IMR-90 (cell line): ENCODE measurements around the gene RGS17. TPM values are rescaled to one million over a fixed set of nuclear protein-coding genes. Genes with fewer than 3 reads are reported as not detected.

Source experiments
- ATAC-seq: fragments of 200-7000 bp; cut with Tn5 transposase; 2 replicates; pipeline ENCODE4 v1.9.1; 2020; ENCODE audit warnings: low read depth, mild to moderate bottlenecking, moderate library complexity
- BruUV-seq: library from RNA; stranded (reverse); fragments of 400-500 nt; replicated peaks from 2 replicates; lab custom pipeline; 2021; lab: Mats Ljungman, UMichigan
- CTCF ChIA-PET: fragments of 300-600 bp; formaldehyde crosslinking; extraction: SDS; loops from one replicate; lab custom pipeline; 2021; ENCODE audit warnings: antibody characterized with exemption; lab: Yijun Ruan, JAX
- POLR2A ChIA-PET: fragments of 300-600 bp; sonication (Branson Sonifier 250); formaldehyde crosslinking; loops from one replicate; lab custom pipeline; 2022; ENCODE audit warnings: antibody characterized with exemption; ENCODE audit not compliant: unreplicated experiment; lab: Charles Lee
- DNase-seq: peaks from one replicate; pipeline ENCODE4 v3.0.0; 2013
- H2AFZ ChIP-seq: replicated peaks from 2 replicates; pipeline ENCODE3; 2013; ENCODE audit warnings: low read length, mild to moderate bottlenecking; ENCODE audit not compliant: poor library complexity
- H2AK5ac ChIP-seq: 2 replicates; pipeline ENCODE4 v1.6.1; 2013; ENCODE audit warnings: low read depth, low read length, inconsistent platforms
- H2AK9ac ChIP-seq: replicated peaks from 2 replicates; pipeline ENCODE3; 2013; ENCODE audit warnings: mild to moderate bottlenecking, low read depth, low read length, moderate library complexity; ENCODE audit not compliant: poor library complexity
- H2BK120ac ChIP-seq: 2 replicates; pipeline ENCODE4 v1.6.1; 2013; ENCODE audit warnings: low read depth, low read length, inconsistent platforms
- H2BK15ac ChIP-seq: 3 replicates; pipeline ENCODE4 v1.6.1; 2013; ENCODE audit warnings: low read depth, low read length, inconsistent platforms
- H2BK20ac ChIP-seq: 2 replicates; pipeline ENCODE4 v1.6.1; 2013; ENCODE audit warnings: low read depth, mild to moderate bottlenecking, inconsistent platforms, low read length, moderate library complexity
- H2BK5ac ChIP-seq: 2 replicates; pipeline ENCODE4 v1.6.1; 2013; ENCODE audit warnings: mild to moderate bottlenecking, low read depth, low read length, inconsistent platforms; ENCODE audit not compliant: poor library complexity, severe bottlenecking
- H3K14ac ChIP-seq: replicated peaks from 2 replicates; pipeline ENCODE4 v1.6.1; 2013; ENCODE audit warnings: low read depth, low read length, inconsistent platforms
- H3K18ac ChIP-seq: 2 replicates; pipeline ENCODE4 v1.6.1; 2013; ENCODE audit warnings: low read depth, low read length, control low read depth
- H3K23ac ChIP-seq: 2 replicates; pipeline ENCODE4 v1.6.1; 2013; ENCODE audit warnings: low read depth, low read length, inconsistent platforms
- H3K27ac ChIP-seq: 2 replicates; pipeline ENCODE4 v1.5.1; 2013; ENCODE audit warnings: mild to moderate bottlenecking, control low read depth, low read length; ENCODE audit not compliant: insufficient read depth
- H3K27me3 ChIP-seq: 2 replicates; pipeline ENCODE4 v1.6.1; 2013; ENCODE audit warnings: low read length; ENCODE audit not compliant: control insufficient read depth, insufficient read depth
- H3K36me3 ChIP-seq: 2 replicates; pipeline ENCODE4 v1.6.1; 2013; ENCODE audit warnings: low read length, mixed read lengths; ENCODE audit not compliant: control insufficient read depth, insufficient read depth
- H3K4ac ChIP-seq: 2 replicates; pipeline ENCODE4 v1.6.1; 2013; ENCODE audit warnings: low read depth, low read length, inconsistent platforms
- H3K4me1 ChIP-seq: 2 replicates; pipeline ENCODE4 v1.6.1; 2013; ENCODE audit warnings: low read length, mixed read lengths; ENCODE audit not compliant: control insufficient read depth, insufficient read depth
- H3K4me2 ChIP-seq: 2 replicates; pipeline ENCODE4 v1.6.1; 2013; ENCODE audit warnings: low read depth, mild to moderate bottlenecking, control low read depth, low read length, moderate library complexity
- H3K4me3 ChIP-seq: 2 replicates; pipeline ENCODE4 v1.5.1; 2013; ENCODE audit warnings: low read depth, mild to moderate bottlenecking, control low read depth, low read length, moderate library complexity; ENCODE audit not compliant: insufficient read depth
- H3K56ac ChIP-seq: 2 replicates; pipeline ENCODE4 v1.6.1; 2013; ENCODE audit warnings: low read length, inconsistent platforms; ENCODE audit not compliant: insufficient read depth; ENCODE audit errors: extremely low read depth
- H3K79me1 ChIP-seq, 2 experiments: 2 replicates each; pipeline ENCODE4 v1.6.1; 2013; ENCODE audit warnings: low read length in 2 of 2, inconsistent platforms in 1 of 2, low read depth in 1 of 2
- H3K9ac ChIP-seq: 2 replicates; pipeline ENCODE4 v1.6.1; 2013; ENCODE audit warnings: low read depth, low read length, control low read depth
- H3K9me1 ChIP-seq: 2 replicates; pipeline ENCODE4 v1.6.1; 2013; ENCODE audit warnings: low read length, inconsistent platforms; ENCODE audit not compliant: insufficient read depth
- H3K9me3 ChIP-seq: 2 replicates; pipeline ENCODE4 v1.6.1; 2013; ENCODE audit warnings: low read length; ENCODE audit not compliant: control insufficient read depth, insufficient read depth
- H4K20me1 ChIP-seq: 2 replicates; pipeline ENCODE4 v1.6.1; 2013; ENCODE audit warnings: low read length, inconsistent platforms; ENCODE audit not compliant: insufficient read depth
- H4K5ac ChIP-seq: 2 replicates; pipeline ENCODE4 v1.6.1; 2013; ENCODE audit warnings: mild to moderate bottlenecking, low read depth, low read length, control low read depth
- H4K8ac ChIP-seq, 2 experiments: 2 replicates each; pipeline ENCODE4 v1.6.1; 2013; ENCODE audit warnings: low read depth in 2 of 2, low read length in 2 of 2, control low read depth in 1 of 2, inconsistent platforms in 1 of 2
- H4K91ac ChIP-seq: 2 replicates; pipeline ENCODE4 v1.6.1; 2013; ENCODE audit warnings: low read depth, low read length, inconsistent platforms; ENCODE audit not compliant: insufficient read depth
- BHLHE40 ChIP-seq: fragments of 150-350 bp; IDR thresholded peaks from 2 replicates; pipeline ENCODE4 v1.6.1; 2016; ENCODE audit warnings: mild to moderate bottlenecking, low read depth, low read length
- CEBPB ChIP-seq: IDR thresholded peaks from 2 replicates; pipeline ENCODE4 v1.6.1; 2012; ENCODE audit warnings: low read depth, low read length, improper control_type of control experiment
- CHD1 ChIP-seq: IDR thresholded peaks from 2 replicates; pipeline ENCODE4 v1.6.1; 2012; ENCODE audit warnings: low read depth, low read length, improper control_type of control experiment
- CTCF ChIP-seq: conservative IDR thresholded peaks from 2 replicates; pipeline ENCODE4 v1.5.1; 2012; ENCODE audit warnings: mild to moderate bottlenecking, low read depth, low read length, improper control_type of control experiment
- ELK1 ChIP-seq: fragments of 150-350 bp; IDR thresholded peaks from 2 replicates; pipeline ENCODE4 v1.6.1; 2016; ENCODE audit warnings: low read depth, mild to moderate bottlenecking, low read length, moderate library complexity, borderline replicate concordance
- FOS ChIP-seq: fragments of 150-350 bp; IDR thresholded peaks from 2 replicates; pipeline ENCODE4 v1.6.1; 2016; ENCODE audit warnings: low read depth, low read length
- MAFK ChIP-seq: IDR thresholded peaks from 2 replicates; pipeline ENCODE4 v1.6.1; 2012; ENCODE audit warnings: low read depth, low read length, improper control_type of control experiment
- MAZ ChIP-seq: IDR thresholded peaks from 2 replicates; pipeline ENCODE4 v1.6.1; 2012; ENCODE audit warnings: low read depth, mild to moderate bottlenecking, low read length, improper control_type of control experiment, moderate library complexity, borderline replicate concordance
- MXI1 ChIP-seq: IDR thresholded peaks from 2 replicates; pipeline ENCODE4 v1.6.1; 2012; ENCODE audit warnings: low read depth, mild to moderate bottlenecking, low read length, moderate library complexity, borderline replicate concordance
- NFE2L2 ChIP-seq: fragments of 150-350 bp; IDR thresholded peaks from 2 replicates; pipeline ENCODE4 v1.6.1; 2016; ENCODE audit warnings: low read depth, mild to moderate bottlenecking, low read length
- POLR2A ChIP-seq: IDR thresholded peaks from 2 replicates; pipeline ENCODE4 v1.6.1; 2012; ENCODE audit warnings: mild to moderate bottlenecking, low read depth, low read length
- RAD21 ChIP-seq: IDR thresholded peaks from 2 replicates; pipeline ENCODE4 v1.6.1; 2012; ENCODE audit warnings: low read length, improper control_type of control experiment
- RCOR1 ChIP-seq: IDR thresholded peaks from 2 replicates; pipeline ENCODE4 v1.6.1; 2012; ENCODE audit warnings: mild to moderate bottlenecking, low read length, improper control_type of control experiment; ENCODE audit not compliant: insufficient replicate concordance
- RFX5 ChIP-seq: IDR thresholded peaks from 2 replicates; pipeline ENCODE4 v1.8.0; 2012; ENCODE audit warnings: low read depth, mild to moderate bottlenecking, low read length, moderate library complexity
- SMC3 ChIP-seq: fragments of 150-350 bp; IDR thresholded peaks from 2 replicates; pipeline ENCODE4 v1.6.1; 2016; ENCODE audit warnings: low read depth, mild to moderate bottlenecking, antibody characterized with exemption, low read length, moderate library complexity
- USF2 ChIP-seq: fragments of 150-350 bp; IDR thresholded peaks from 2 replicates; pipeline ENCODE4 v1.6.1; 2017; ENCODE audit warnings: mild to moderate bottlenecking, antibody characterized with exemption, low read length, low read depth
- WGBS, 2 experiments: methylation state at CpG; one replicate each; pipeline versions ENCODE4 v1.1.5 to v1.1.7; 2013; ENCODE audit warnings: missing lambda C conversion rate in 2 of 2; ENCODE audit not compliant: insufficient read length in 1 of 2; ENCODE audit errors: extremely low coverage in 2 of 2; 5-methylcytosine and 5-hydroxymethylcytosine counted together
- dilution Hi-C: fragments of 300-500 bp; cut with HindIII; formaldehyde crosslinking; loops from one replicate; pipeline ENCODE4 v1.14.3; 2018; ENCODE audit warnings: low sequenced_read_pairs; ENCODE audit not compliant: unreplicated experiment
- in situ Hi-C: fragments of 300-500 bp; cut with MboI; formaldehyde crosslinking; loops from 3 replicates; pipeline ENCODE4 v1.14.3; 2019; ENCODE audit warnings: low sequenced_read_pairs, inconsistent platforms, mixed read lengths
- intact Hi-C: fragments of 100-400 bp; cut with micrococcal nuclease; formaldehyde crosslinking; loops from 2 replicates; pipeline ENCODE4 v1.10.0; 2022
- polyA plus RNA-seq, 3 experiments: library from polyadenylated mRNA; depleted of rRNA; stranded (reverse); fragments of >200 nt; gene quantifications; 2 replicates each; pipeline ENCODE4 v1.2.3, GENCODE V29; 2012; ENCODE audit warnings: low replicate concordance in 1 of 3
- total RNA-seq: library from RNA; depleted of rRNA; stranded (reverse); fragments of >200 nt; gene quantifications from 2 replicates; pipeline ENCODE4 v1.2.3, GENCODE V29; 2012

The RGS17 gene
- total and polyA plus RNA-seq, 2 of the 4 experiments (the other 2 are of a cell fraction), result 0.75 to 1.4 TPM

GRCh38 chr6:153056308-153056707 is 74.8 kb downstream of the RGS17 start:
- no peak for TF ChIP-seq NFE2L2
- no peak for TF ChIP-seq RAD21
- no peak for TF ChIP-seq ELK1
- TF ChIP-seq SMC3, result no peak
- TF ChIP-seq CTCF, result no peak
- no peak for TF ChIP-seq MAFK
- no peak for TF ChIP-seq USF2
- no peak for TF ChIP-seq BHLHE40
- no peak for TF ChIP-seq FOS
- no peak for TF ChIP-seq MXI1
- no peak for TF ChIP-seq MAZ
- TF ChIP-seq RCOR1, result no peak
- no peak for TF ChIP-seq CHD1
- no peak for TF ChIP-seq POLR2A
- TF ChIP-seq RFX5, result no peak
- no peak for TF ChIP-seq CEBPB
- no peak overlapping the region for H2BK5ac ChIP-seq
- no peaks in the 10 kb centered on the region for H3K27me3 ChIP-seq
- H2BK20ac ChIP-seq, result no peak overlapping the region
- H3K14ac ChIP-seq, result no peak overlapping the region
- intact Hi-C loops (no loop called here), in situ Hi-C loops (no loop called here), dilution Hi-C loops (no loop called here)
- H3K4me3 ChIP-seq, result no peak overlapping the region
- ATAC-seq (no peak), DNase-seq (no peak)
- ChIA-PET CTCF (no interaction called here), POLR2A (no interaction called here)
- H3K4ac ChIP-seq, result no peak overlapping the region
- H3K4me2 ChIP-seq, result no peak overlapping the region
- H3K9me1 ChIP-seq, result no peaks in the 10 kb centered on the region; the same call in 1 of the 2 replicates
- no peak overlapping the region for H2AK9ac ChIP-seq
- WGBS, 2 experiments, result no CpG with 5 or more reads among the region's 2 CpGs
- H4K20me1 ChIP-seq, result no peaks in the 10 kb centered on the region
- no TSS peak for BruUV-seq
- no peak overlapping the region for H3K23ac ChIP-seq
- H3K56ac ChIP-seq, result no peak overlapping the region
- no peak overlapping the region for H4K91ac ChIP-seq
- no peak overlapping the region for H2AK5ac ChIP-seq
- no peak overlapping the region for H4K5ac ChIP-seq
- H3K9ac ChIP-seq, result no peak overlapping the region
- no peak overlapping the region for H3K27ac ChIP-seq
- no peak overlapping the region for H4K8ac ChIP-seq
- no peak overlapping the region for H2AFZ ChIP-seq
- H2BK120ac ChIP-seq, result no peak overlapping the region
- no peak overlapping the region for H3K18ac ChIP-seq
- no peaks in the 10 kb centered on the region for H3K36me3 ChIP-seq
- peaks cover 8% of the 10 kb centered on the region for H3K4me1 ChIP-seq
- no peak overlapping the region for H2BK15ac ChIP-seq
- no peaks in the 10 kb centered on the region for H3K79me1 ChIP-seq
- H3K9me3 ChIP-seq, result no peaks in the 10 kb centered on the region
